ENCODE measurements around the gene NUBP2. TPM values are rescaled to one million over a fixed set of nuclear protein-coding genes. Genes with fewer than 3 reads are reported as not detected.

NUBP2 gene
- total RNA-seq, 1 experiment from 2014 or later: 91.8 TPM

DNA sequence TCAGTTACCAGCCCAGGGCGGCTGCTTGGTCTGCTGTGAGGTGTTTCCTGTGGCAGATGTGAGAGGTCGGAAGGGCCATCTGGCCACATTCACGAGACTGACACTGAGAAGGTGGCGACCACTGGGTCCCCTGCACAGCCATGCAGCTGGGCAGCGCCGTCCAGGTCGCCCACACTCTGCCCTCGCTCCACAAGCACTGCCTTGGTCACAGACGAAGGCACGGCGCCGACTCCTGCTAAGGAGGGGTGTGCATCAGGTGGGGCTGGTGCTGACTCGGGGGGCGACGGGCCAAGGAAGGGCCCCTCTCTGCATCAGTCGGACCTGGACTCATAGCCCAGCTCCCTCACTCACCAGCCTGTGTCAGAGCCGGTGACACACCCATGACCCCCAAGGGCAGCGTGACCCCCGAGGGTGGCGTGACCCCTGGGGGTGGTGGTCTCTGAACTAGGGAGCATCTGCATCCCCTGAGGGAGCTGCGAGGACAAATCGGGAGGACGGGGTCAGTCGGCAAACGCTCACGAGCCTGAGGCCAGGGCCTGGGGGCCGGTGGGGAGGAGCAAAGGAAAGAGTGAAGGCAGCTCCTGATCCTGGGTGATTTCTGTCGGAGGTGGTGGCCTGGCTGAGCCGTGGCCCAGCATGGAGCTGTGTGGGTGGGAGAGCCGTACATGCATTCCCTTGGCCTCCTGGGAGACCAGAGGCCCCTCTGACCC, 41.8 kb upstream of the NUBP2 start:
- Mint-ChIP-seq H3K4me1 (ENCODE audit: low read depth, unreplicated experiment) (no peaks in the 10 kb centered on the region), H3K27ac (ENCODE audit: unreplicated experiment) (no peak overlapping the region), H3K9me3 (ENCODE audit: low read depth, unreplicated experiment) (no peaks in the 10 kb centered on the region), H3K27me3 (ENCODE audit: unreplicated experiment) (no peaks in the 10 kb centered on the region), H3K4me3 (ENCODE audit: low read depth, unreplicated experiment) (no peak overlapping the region), H3K36me3 (ENCODE audit: insufficient read depth, unreplicated experiment) (peaks cover 33% of the 10 kb centered on the region)
- no peak for DNase-seq
- BruUV-seq (replicated peaks): no TSS peak
- CTCF ChIA-PET: no interaction called here
- TF ChIP-seq, protein P1, sequence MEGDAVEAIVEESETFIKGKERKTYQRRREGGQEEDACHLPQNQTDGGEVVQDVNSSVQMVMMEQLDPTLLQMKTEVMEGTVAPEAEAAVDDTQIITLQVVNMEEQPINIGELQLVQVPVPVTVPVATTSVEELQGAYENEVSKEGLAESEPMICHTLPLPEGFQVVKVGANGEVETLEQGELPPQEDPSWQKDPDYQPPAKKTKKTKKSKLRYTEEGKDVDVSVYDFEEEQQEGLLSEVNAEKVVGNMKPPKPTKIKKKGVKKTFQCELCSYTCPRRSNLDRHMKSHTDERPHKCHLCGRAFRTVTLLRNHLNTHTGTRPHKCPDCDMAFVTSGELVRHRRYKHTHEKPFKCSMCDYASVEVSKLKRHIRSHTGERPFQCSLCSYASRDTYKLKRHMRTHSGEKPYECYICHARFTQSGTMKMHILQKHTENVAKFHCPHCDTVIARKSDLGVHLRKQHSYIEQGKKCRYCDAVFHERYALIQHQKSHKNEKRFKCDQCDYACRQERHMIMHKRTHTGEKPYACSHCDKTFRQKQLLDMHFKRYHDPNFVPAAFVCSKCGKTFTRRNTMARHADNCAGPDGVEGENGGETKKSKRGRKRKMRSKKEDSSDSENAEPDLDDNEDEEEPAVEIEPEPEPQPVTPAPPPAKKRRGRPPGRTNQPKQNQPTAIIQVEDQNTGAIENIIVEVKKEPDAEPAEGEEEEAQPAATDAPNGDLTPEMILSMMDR (IDR thresholded peaks at IDR 0.05; ENCODE audit: unreplicated experiment): no peak
- intact Hi-C loops (cut with micrococcal nuclease; ENCODE audit: unreplicated experiment): no loop called here

DNA sequence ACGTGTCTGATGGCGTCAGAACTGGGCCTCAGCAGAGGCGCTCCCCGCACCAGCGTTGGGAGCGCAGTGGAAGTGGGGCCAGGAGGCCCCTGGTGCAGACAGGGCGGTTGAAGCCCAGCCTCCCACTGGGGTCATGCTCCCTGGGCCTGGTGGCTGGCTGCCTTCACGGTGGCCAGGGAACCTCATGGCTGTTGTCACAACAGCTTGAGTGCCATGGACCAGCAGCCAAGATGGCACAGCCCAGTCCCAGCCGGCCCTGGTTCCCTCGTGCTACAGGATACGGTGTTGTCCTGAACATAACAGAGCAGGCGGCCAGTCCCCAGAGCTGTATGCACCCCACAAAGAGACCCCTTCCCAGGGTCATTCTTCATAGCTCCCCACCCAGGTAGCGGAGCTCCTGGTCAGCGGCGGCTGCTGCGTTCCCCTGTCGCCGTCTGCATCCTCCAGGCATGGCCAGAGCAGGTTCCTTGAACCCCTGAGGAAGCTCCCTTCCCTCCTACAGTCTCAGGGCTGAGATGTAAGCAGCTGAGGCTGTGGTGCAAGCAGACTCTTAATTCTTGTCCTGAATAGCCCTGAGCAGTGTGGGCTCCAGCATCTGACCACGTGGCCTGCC, 41.1 kb upstream of the NUBP2 start:
- Mint-ChIP-seq H3K27ac (ENCODE audit: unreplicated experiment) (no peak overlapping the region), H3K27me3 (ENCODE audit: unreplicated experiment) (no peaks in the 10 kb centered on the region), H3K4me3 (ENCODE audit: low read depth, unreplicated experiment) (no peak overlapping the region), H3K9me3 (ENCODE audit: low read depth, unreplicated experiment) (no peaks in the 10 kb centered on the region), H3K4me1 (ENCODE audit: low read depth, unreplicated experiment) (no peaks in the 10 kb centered on the region), H3K36me3 (ENCODE audit: insufficient read depth, unreplicated experiment) (peaks cover 33% of the 10 kb centered on the region)
- no TSS peak for BruUV-seq (replicated peaks)
- DNase-seq: no peak
- TF ChIP-seq, protein P1 (IDR thresholded peaks at IDR 0.05; ENCODE audit: unreplicated experiment): no peak
- CTCF ChIA-PET: no interaction called here
- intact Hi-C loops (cut with micrococcal nuclease; ENCODE audit: unreplicated experiment): no loop called here

DNA sequence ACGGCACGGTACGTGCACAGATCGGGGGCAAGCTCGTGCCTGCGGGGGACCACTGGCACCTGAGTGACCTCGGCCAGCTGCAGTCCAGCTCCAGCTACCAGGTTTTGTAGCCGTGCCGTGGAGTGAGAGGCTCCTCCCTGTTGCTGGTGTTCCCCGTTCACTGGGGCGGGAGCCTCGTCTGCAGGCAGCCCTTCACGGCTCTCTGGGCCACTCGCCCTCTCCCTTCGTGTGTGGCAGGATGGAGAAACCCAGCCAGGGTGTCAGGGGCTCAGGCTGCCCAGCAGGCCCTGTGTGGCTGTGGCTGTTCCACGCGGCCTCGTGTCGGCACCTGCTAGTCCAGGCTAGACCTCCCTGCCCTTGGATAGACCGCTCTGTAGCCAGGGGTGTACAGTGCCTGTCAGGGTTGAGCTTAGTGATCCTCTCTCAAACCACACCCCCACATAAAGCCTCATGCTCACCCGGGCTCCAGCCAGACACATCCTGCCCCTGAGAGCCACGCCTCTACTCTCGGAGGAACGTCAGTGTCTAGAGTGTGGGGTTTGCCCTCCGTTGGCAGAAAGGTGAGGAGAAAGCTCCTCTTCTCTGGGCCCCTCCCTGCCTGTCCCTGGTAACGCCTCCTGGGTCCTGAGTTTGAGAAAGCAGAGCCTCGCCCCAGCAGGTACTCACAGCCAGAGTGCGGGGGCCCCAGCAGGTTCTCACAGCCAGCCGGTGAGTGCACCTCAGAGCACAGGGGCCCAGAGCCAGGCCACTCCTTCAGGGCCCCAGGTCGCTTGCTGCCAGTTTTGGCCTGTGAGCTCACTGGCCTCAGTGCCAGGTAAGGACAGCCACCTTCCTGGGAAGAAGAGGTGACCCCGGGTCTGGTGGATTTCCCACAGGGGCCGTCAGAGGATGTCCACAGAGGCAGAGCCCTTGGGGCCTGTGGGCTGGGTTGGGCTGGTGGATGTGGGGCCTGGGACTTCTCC, 39.1 kb upstream of the NUBP2 start:
- Mint-ChIP-seq H3K27ac (ENCODE audit: unreplicated experiment) (no peak overlapping the region), H3K9me3 (ENCODE audit: low read depth, unreplicated experiment) (no peaks in the 10 kb centered on the region)
- intact Hi-C loops (cut with micrococcal nuclease; ENCODE audit: unreplicated experiment): no loop called here

DNA sequence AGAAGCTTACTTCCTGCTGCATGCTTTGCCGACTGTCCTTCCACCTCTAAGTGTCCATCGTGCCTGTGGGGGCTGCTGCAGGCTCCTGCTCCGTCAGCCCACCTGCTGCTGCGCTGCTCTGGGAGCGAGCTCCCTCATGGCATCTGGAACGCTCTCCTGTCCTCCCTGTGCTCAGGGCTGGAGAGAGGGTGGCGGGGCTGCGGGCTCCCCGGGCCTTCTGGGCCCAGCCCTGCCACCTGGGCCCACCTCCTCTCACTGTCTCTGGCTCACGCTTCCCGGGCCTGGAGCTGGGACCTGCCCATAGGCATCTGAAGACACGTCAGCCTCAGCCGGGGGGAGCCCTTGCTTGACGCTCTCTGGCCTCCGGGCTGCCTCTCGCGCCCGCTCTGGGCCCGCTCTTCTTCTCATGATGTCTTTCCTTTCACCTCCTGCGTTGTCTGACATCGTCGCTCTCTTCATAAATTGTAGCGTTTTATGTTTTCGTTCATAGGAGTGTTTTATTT, 38.4 kb upstream of the NUBP2 start:
- intact Hi-C loops (cut with micrococcal nuclease; ENCODE audit: unreplicated experiment): no loop called here
- H3K27ac Mint-ChIP-seq (ENCODE audit: unreplicated experiment): no peak overlapping the region
- TF ChIP-seq, protein P1 (IDR thresholded peaks at IDR 0.05; ENCODE audit: unreplicated experiment): no peak
- H3K4me1 Mint-ChIP-seq (ENCODE audit: low read depth, unreplicated experiment): no peaks in the 10 kb centered on the region
- BruUV-seq (replicated peaks): no TSS peak
- peaks cover 49% of the 10 kb centered on the region for H3K36me3 Mint-ChIP-seq (ENCODE audit: insufficient read depth, unreplicated experiment)
- CTCF ChIA-PET: no interaction called here
- H3K9me3 Mint-ChIP-seq (ENCODE audit: low read depth, unreplicated experiment): no peaks in the 10 kb centered on the region
- no peak overlapping the region for H3K4me3 Mint-ChIP-seq (ENCODE audit: low read depth, unreplicated experiment)
- DNase-seq: no peak
- no peaks in the 10 kb centered on the region for H3K27me3 Mint-ChIP-seq (ENCODE audit: unreplicated experiment)

More for the DNA sequence above, 39.1 kb upstream of the NUBP2 start:
- CTCF ChIA-PET: no interaction called here
- DNase-seq: no peak
- TF ChIP-seq, protein P1 (IDR thresholded peaks at IDR 0.05; ENCODE audit: unreplicated experiment): no peak
- BruUV-seq (replicated peaks): no TSS peak
- Mint-ChIP-seq H3K4me3 (ENCODE audit: low read depth, unreplicated experiment) (no peak overlapping the region), H3K36me3 (ENCODE audit: insufficient read depth, unreplicated experiment) (peaks cover 49% of the 10 kb centered on the region), H3K27me3 (ENCODE audit: unreplicated experiment) (no peaks in the 10 kb centered on the region), H3K4me1 (ENCODE audit: low read depth, unreplicated experiment) (no peaks in the 10 kb centered on the region)

All from Calu3 (cell line).